HT1080 (cell line): ENCODE measurements around the gene PFKM. TPM values are rescaled to one million over a fixed set of nuclear protein-coding genes. Genes with fewer than 3 reads are reported as not detected.

Source experiments
- DNase-seq: peaks from one replicate; pipeline ENCODE4 v3.0.0-alpha.2; 2015; ENCODE audit warnings: low read depth
- polyA plus RNA-seq, 2 experiments: library from polyadenylated mRNA; depleted of rRNA; stranded (reverse); fragments of >200 nt; gene quantifications; 2 replicates each; pipeline ENCODE4 v1.2.3, GENCODE V29; 2015
- total RNA-seq: library from RNA; depleted of rRNA; stranded (reverse); fragments of >200 nt; shearing (Covaris generic); gene quantifications from 2 replicates; pipeline ENCODE4 v1.2.3, GENCODE V29; 2014; rRNA removed

Gene PFKM
- 60.4 and 60.9 TPM in 2 replicates for total RNA-seq
- polyA plus RNA-seq (2015; cell fraction: cytosol; rRNA removed), result 49.0 and 55.1 TPM in 2 replicates
- polyA plus RNA-seq (2015; cell fraction: nucleus; rRNA removed), result 126 and 135 TPM in 2 replicates

- peak; percentile 95 for DNase-seq
Observed at GRCh38 chr12:48119078-48119833, at the start of gene PFKM. Gene PFKM (plus strand): TSS chr12:48119364. CDS start chr12:48122775, 3,411 bp downstream.

DNA sequence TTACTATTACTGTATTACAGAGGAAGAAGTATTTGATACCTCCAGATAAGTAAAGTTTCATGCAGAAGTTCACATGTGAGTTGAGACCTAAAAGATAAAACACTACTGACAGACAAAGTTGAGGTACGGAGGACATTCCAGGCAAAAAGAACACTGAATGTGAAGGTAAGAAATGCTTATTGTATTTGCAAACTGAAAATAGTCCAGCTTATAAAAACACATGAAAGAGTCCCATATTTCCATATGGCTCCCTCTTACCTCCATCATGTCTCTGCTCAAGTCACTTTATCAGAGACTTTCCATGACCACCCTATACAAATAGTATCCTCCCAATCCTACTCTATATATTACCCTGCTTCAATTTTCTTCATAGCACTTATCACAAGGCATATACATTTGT lies 49.1 kb upstream of the PFKM start:
- DNase-seq, result no peak

DNA sequence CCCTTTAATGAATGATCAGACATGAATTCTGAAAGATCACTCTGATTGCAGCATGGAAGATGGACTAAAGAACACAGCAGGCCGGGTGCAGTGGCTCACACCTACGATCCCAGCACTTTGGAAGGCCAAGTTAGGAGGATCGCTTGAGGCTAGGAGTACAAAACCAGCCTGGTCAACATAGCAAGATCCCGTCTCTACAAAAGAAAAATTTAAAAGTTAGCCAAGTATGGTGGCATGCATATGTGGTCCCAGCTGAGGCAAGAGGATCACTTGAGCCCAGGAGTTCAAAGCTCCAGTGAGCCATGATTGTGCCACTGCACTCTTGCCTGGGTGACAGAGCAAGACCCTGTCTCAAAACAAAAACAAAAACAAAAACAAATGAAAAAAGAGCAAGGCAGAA lies 48.4 kb upstream of the PFKM start:
- no peak for DNase-seq

GRCh38 chr12:48071808-48072207 lies 47.4 kb upstream of the PFKM start:
- DNase-seq, result no peak

DNA sequence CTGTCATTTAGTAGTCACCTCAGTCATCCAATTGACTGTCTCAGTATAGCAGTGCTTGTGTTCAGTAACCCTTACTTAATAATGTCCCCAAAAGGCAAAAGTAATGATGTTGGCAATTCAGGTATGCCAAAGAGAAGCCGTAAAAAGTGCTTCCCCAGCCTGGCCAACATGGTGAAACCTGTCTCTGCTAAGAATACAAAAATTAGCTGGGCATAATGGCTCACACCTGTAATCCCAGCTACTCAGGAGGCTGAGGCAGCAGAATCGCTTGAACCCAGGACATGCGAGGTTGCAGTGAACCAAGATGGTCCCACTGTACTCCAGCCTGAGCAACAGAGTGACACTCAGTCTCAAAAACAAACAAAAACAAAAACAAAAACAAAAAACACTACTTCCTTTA lies 46.9 kb upstream of the PFKM start:
- no peak for DNase-seq

DNA sequence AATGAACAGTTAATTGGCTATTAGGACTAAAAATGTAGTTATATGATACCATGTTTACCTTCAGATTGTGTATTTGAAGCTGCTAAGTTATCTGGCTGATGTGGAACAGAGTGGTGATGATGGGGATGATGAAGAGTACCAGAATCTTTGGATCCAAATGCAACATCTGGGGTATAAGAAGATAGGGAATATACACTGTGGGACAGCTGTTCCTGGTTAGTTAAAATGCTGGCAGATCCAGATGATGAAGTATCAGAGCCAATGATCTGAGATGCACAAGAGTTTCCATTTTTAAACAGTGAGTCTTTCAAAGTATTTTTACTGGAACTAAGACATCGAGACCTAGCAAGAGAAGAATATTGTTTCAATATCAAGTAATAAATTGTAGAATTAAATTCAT lies 44.9 kb upstream of the PFKM start:
- no peak for DNase-seq

DNA sequence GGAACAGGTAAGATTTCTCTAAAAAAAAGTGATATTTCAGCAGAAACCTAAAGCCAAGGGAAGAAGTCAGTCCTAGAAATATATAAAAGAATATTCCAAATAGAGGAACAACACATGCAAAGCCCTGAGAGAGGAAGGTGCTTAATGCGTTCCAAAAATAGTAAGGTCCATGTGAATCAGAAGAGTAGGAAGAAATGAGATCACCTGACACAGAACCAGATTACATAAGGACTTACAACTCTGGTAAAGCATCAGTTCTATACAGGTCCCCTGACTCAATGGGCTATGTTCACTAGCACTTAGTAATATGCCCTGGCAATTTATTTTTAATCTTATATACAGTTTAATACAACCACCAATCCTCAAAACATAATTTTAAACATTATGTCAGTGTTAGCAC lies 43.3 kb upstream of the PFKM start:
- DNase-seq, result no peak

GRCh38 chr12:48077111-48077510 lies 42.1 kb upstream of the PFKM start:
- DNase-seq, result no peak

DNA sequence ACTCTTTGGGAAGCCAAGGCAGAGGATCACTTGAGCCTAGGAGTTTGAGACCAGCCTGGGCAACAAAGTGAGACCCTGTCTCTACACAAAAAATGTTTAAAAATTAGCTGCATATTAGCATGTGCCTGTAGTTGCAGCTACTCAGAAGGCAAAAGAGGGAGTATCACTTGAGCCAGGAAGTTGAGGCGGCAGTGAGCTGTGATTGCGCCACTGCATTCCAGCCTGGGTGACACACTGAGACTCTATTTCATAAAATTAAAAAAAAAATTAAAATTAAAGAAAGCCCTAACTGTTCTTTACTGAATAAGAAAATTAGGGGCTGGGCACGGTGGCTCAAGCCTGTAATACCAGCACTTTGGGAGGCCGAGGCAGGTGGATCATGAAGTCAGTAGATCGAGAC lies 40.3 kb upstream of the PFKM start:
- peak; percentile 42 for DNase-seq

- DNase-seq, result no peak
Observed at GRCh38 chr12:48080285-48080684, 38.9 kb upstream of the PFKM start.

DNA sequence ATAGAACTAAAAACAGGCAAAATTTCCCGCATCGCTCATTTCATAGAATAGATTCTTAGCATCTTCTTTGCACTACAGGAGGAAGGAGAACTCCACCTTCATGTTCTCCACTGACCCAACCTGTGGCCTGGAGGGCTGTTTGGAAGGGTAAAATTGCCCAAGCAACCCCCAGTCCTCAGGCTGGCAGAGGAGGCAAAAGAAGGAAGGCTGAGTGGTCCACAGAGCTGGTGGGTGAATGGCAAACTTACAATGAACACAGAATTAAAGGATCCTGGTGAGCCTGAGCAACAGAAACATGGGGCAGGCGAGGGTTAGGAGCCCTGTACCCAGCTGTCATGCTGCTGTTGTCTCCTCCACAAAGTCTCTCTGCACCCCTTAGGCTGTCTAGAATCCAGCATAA lies 38.3 kb upstream of the PFKM start:
- DNase-seq, result no peak

- no peak for DNase-seq
Observed at GRCh38 chr12:48084066-48084465, 35.1 kb upstream of the PFKM start.

DNA sequence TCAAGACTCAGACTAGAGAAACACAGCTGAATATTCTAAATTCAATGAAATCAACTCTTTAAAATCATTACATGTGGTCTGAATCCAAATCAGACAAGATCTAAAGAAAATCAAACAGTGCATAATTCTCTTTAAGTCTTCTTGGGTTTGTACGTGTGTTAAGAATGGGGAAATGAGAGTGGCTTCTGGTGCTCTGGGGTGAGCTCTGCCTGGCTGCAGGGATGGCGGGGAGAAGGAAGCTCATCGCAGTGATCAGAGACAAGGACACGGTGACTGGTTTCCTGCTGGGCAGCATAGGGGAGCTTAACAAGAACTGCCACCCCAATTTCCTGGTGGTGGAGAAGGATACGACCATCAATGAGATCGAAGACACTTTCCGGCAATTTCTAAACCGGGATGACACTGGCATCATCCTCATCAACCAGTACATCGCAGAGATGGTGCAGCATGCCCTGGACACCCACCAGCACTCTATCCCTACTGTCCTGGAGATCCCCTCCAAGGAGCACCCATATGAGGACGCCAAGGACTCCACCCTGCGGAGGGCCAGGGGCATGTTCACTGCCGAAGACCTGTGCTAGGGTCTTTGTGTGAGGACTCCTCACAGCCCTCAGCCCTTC lies 34.2 kb upstream of the PFKM start:
- no peak for DNase-seq

DNA sequence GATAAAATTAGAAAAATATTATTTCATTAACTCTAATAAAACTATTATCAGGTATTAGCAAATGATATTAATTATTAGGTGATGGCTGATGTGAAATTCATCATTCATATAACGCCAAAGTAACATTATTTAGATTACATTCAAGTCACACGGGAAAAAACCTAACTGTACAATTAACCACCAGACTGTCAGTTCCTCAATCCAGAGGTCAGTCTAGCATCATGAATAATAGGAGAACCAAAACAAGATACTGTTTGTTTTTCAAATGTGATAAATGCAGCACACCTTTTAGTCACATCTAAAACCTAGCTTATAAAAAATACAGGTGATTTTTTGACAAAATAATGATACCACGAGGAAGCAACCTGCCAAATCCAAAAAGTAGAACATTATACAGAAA lies 32.8 kb upstream of the PFKM start:
- no peak for DNase-seq

- no peak for DNase-seq
Observed at GRCh38 chr12:48092611-48093010, 26.6 kb upstream of the PFKM start.

DNA sequence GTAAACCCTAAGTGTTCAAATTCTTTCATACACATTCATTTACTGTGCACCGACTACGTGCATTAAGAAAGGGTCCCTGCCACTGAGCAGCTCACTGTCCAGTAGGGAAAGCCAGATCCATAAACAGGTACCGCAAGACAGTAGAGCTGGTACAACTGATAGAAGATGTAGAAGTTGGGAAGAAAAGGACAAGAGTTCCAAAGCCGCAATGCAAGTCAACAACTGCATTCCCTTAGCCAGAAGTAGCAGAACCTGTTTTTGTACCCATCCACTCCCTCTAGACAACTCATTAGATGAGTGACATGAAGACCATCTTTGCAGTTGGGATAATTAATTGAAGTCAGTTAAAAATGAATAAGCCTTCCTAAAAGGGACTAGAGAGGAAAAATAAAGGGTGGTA lies 14.6 kb upstream of the PFKM start:
- DNase-seq, result no peak

DNA sequence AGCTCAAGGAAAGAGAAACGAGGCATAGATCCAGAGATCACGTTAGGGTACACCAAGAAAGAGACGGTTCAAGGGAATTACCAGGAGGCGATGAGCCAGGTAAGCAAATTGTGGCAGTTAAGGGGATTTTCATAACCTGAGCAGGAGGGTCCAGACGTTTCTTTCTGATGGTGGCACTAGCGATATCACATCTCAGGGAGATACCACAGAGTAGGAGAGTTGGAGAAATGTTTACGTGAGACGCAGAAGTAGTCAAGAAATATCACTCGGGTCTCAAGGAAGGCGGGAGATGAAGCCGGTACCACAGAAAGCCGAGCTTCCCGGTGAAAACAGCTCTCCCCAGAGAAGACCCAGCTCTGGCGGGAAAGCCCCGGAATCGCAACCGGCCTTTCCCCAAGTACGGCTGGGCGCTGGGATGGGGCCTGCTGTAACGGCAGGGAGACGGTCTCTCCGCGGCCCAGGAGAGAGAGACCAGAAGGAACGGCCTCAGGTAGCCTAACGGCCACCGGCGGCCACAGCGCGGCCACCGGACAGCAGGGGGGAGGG lies 13.8 kb upstream of the PFKM start:
- DNase-seq, result no peak

- DNase-seq, result peak; percentile 90
Observed at GRCh38 chr12:48105867-48106680, 13.1 kb upstream of the PFKM start, which contains the start of gene SENP1. Gene SENP1 (minus strand): TSS chr12:48106079. CDS start chr12:48101472, 4,607 bp downstream.

DNA sequence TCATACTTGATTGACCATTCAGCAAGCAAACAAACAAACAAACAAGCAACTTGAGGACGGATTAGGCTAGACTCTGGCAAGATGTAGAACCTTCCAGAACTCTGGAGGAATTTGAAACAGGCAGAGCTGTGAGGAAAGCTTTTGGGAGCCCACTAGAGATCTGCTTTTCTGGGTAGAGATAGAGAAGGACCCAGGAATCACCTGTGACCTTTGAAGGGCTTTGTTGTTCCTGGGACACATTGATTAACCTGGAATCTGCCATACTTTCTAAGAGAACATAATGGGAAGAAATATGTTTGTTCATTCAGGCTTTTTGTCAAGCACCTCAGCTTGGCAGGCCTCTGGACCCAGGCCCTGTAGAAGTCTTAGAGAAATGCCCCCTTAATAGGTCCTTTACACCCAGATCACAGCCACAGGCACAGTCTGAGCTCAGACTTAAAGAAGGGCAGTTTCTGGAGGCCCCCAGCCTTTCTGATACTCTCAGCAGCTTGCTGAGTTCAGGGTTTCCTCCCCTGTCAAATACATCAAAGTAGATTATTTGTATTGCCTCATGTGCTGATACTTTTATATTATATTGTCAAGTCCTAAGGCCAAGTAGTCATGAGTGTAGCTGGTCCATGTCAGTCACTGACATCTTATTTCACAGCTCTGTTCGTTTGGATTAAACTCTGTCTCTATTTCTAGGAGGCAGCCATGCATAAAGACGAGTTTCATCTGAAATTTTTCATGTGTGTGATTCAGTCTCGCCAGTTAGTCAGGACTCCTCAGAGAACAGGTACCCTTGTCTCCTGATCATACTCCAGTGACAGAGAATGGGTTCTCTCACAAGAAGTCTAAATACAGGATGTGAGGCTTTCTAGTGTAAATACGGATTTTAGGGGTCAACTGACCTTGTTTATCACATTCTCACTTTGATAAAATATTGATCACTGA lies 12.2 kb upstream of the PFKM start:
- no peak for DNase-seq

DNA sequence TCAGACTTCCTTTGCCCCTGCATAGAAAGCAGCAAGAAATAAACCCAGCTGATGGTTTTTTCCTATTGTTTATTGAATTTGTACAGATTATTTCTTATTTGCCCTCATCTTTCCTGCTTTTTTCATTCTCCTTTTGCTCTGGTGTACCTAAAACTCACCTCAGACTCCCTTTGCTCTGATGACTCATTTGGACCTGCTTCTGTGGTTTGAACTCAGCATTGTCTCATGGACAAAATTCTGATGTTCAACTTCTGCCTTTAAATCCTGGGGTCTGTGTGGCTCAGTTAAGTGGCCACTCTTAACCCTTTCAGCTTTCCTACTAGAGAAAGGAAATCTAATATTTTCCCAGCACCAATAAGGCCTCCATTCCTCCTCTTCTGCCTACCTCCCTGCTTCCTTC lies 9.7 kb upstream of the PFKM start:
- DNase-seq, result no peak
